Testis (tissue), 2 donors: ENCODE results near the gene DNAH9.

Experiments used
- CTCF ChIP-seq, 3 experiments: fragments of 450-650 bp in 2 of 3; fragments of 200-600 bp in 1 of 3; sonication (generic) in 1 of 3; IDR thresholded peaks; one replicate each; pipeline ENCODE4 v1.5.1; 2016 to 2019; ENCODE audit warnings: antibody characterized with exemption in 3 of 3, mild to moderate bottlenecking in 2 of 3, moderate library complexity in 1 of 3
- POLR2A ChIP-seq: fragments of 450-650 bp; IDR thresholded peaks from one replicate; pipeline ENCODE4 v1.6.1; 2017; ENCODE audit warnings: antibody characterized with exemption, mild to moderate bottlenecking, moderate library complexity

- no peak for TF ChIP-seq CTCF (IDR thresholded peaks at IDR 0.05)
- TF ChIP-seq POLR2A = no peak
Observed at GRCh38 chr17:11832401-11833137, 234.3 kb downstream of the DNAH9 start.
